Activated T-cell treated with anti-CD3 and anti-CD28 coated beads, Interleukin-2, amount 50 U/mL, for 72 hours (primary cell): Measurements from ENCODE around the gene SNRNP25. TPM values are rescaled to one million over a fixed set of nuclear protein-coding genes. Genes with fewer than 3 reads are reported as not detected.
"Not testable (repeated sequence)": the region's sequence is repeated elsewhere in the genome, so short reads cannot be mapped to it uniquely, and the experiment has no call there.

Experiments
- ATAC-seq, 2 donors: fragments of 150-1000 bp; cut with Tn5 transposase; replicated peaks in 1 of 2; 2 replicates each; pipeline ENCODE4 v1.10.0; 2021; ENCODE audit warnings: moderate library complexity in 2 of 2, mild to moderate bottlenecking in 1 of 2
- DNase-seq, 2 donors: peaks; one replicate each; pipeline ENCODE4 v3.0.0; 2021 to 2022; ENCODE audit warnings: mixed read lengths in 1 of 2
- H3K27ac Mint-ChIP-seq: one replicate; pipeline ENCODE4 v1.8.0; 2022; ENCODE audit warnings: mild to moderate bottlenecking, moderate library complexity, mixed read lengths
- H3K27me3 Mint-ChIP-seq: one replicate; pipeline ENCODE4 v1.8.0; 2022; ENCODE audit warnings: low read depth, mixed read lengths
- H3K36me3 Mint-ChIP-seq, 2 donors: one replicate each; pipeline ENCODE4 v1.8.0; 2022; ENCODE audit warnings: mixed read lengths in 2 of 2, mild to moderate bottlenecking in 1 of 2; ENCODE audit not compliant: insufficient read depth in 2 of 2
- H3K4me1 Mint-ChIP-seq: one replicate; pipeline ENCODE4 v1.8.0; 2022; ENCODE audit warnings: low read depth, mixed read lengths
- H3K4me3 Mint-ChIP-seq, 2 donors: one replicate each; pipeline ENCODE4 v1.8.0; 2022; ENCODE audit warnings: mild to moderate bottlenecking in 2 of 2, mixed read lengths in 2 of 2, moderate library complexity in 2 of 2
- H3K9me3 Mint-ChIP-seq, 2 donors: one replicate each; pipeline ENCODE4 v1.8.0; 2022; ENCODE audit warnings: mixed read lengths in 2 of 2
- total RNA-seq, 2 donors: library from RNA; stranded (reverse); gene quantifications; one replicate each; pipeline ENCODE4 v1.2.3, GENCODE V29; 2022

The SNRNP25 gene
- 10 to 100 TPM; 28.9 to 44.1 TPM for total RNA-seq

DNA sequence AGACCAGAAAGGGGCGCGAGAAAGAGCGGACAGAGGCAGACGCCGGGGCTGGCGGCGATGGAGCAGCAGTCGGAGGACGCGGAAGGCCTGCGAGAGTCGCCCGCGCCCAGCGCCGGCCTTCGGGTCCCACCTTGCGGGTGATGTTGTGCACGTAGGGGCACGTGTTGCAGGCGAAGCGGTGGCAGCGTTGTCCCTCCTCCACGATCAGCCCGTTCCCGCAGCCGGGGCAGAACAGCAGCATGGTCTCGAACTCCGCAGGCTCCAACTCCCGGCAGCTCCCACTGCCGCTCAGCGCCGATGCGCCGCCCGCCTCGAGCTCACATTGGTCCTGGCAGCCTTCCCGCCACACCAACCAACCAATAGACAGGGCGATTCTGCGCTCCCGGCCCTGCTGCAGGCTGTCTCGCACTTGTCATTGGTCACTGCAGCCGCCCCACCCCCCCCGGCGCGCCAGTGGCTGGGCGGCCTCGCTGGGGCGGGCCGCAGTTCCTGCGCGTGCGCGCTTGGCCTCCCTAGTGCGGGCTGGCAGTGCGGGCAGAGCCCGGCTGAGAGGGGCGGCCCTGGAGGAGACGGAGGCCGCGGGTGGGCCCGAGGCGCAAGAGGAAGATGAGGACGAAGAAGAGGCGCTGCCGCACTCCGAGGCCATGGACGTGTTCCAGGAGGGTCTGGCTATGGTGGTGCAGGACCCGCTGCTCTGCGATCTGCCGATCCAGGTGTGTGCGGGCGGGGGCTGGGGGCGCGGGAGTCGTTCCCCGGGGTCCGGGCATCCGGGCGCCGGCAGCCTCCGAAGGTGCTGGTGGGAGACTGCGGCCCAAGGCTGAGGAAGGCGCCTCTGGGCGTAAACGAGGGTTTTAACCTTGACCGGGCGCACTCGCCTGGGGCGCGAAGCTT is at the start of gene SNRNP25, which contains the start of gene POLR3K:
Gene SNRNP25 (plus strand): TSS at position 483 of the 891 bp plus-strand sequence. CDS start 189 bp downstream, at position 672.
Gene POLR3K (minus strand): TSS at position 263 of the 891 bp plus-strand sequence. CDS start 22 bp downstream, at position 241.
- Mint-ChIP-seq H3K27ac (peak within 1 kb of the TSS; percentile 74), H3K4me3 (peak within 1 kb of the TSS; percentile 95 to 100), H3K36me3 (peaks cover 13 to 34% of the 10 kb centered on the region in 2 donors), H3K9me3 (no peaks in the 10 kb centered on the region), H3K27me3 (no peaks in the 10 kb centered on the region), H3K4me1 (peaks cover 33% of the 10 kb centered on the region)
- ATAC-seq (peak; percentile 97), DNase-seq (peak; percentile 96 to 98)

- DNase-seq (no peak), ATAC-seq (peak; percentile 78 to 96)
- no peaks in the 10 kb centered on the region for H3K4me1 Mint-ChIP-seq
- no peaks in the 10 kb centered on the region for H3K36me3 Mint-ChIP-seq
- H3K27ac Mint-ChIP-seq, result no peak overlapping the region
- H3K27me3 Mint-ChIP-seq, result no peaks in the 10 kb centered on the region
- H3K9me3 Mint-ChIP-seq, result no peaks in the 10 kb centered on the region
- H3K4me3 Mint-ChIP-seq, result peak overlapping the region in 1 of 2 donors; percentile 65
Measured at GRCh38 chr16:9903-10665, 43.5 kb upstream of the SNRNP25 start.

DNA sequence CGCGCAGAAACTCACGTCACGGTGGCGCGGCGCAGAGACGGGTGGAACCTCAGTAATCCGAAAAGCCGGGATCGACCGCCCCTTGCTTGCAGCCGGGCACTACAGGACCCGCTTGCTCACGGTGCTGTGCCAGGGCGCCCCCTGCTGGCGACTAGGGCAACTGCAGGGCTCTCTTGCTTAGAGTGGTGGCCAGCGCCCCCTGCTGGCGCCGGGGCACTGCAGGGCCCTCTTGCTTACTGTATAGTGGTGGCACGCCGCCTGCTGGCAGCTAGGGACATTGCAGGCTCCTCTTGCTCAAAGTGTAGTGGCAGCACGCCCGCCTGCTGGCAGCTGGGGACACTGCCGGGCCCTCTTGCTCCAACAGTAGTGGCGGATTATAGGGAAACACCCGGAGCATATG is 42.9 kb upstream of the SNRNP25 start:
- not testable (repeated sequence) for H3K27ac Mint-ChIP-seq, H3K4me3 Mint-ChIP-seq, H3K27me3 Mint-ChIP-seq, H3K36me3 Mint-ChIP-seq, H3K4me1 Mint-ChIP-seq, H3K9me3 Mint-ChIP-seq
- ATAC-seq (peak in 1 of 2 donors; percentile 66), DNase-seq (peak; percentile 89 to 96)

GRCh38 chr16:17062-17765 is 36.4 kb upstream of the SNRNP25 start:
- not testable (repeated sequence) for ATAC-seq, H3K27ac Mint-ChIP-seq, H3K36me3 Mint-ChIP-seq, DNase-seq, H3K4me3 Mint-ChIP-seq, H3K9me3 Mint-ChIP-seq, H3K4me1 Mint-ChIP-seq, H3K27me3 Mint-ChIP-seq

DNA sequence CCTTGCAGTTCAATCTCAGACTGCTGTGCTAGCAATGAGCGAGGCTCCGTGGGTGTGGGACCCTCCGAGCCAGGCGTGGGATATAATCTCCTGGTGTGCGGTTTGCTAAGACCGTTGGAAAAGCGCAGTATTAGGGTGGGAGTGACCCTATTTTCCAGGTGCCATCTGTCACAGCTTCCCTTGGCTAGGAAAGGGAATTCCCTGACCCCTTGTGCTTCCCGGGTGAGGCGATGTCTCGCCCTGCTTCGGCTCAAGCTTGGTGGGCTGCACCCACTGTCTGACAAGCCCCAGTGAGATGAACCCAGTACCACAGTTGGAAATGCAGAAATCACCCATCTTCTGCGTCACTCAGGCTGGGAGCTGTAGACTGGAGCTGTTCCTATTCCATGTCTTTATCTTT is 32.7 kb upstream of the SNRNP25 start:
- H3K4me3 Mint-ChIP-seq, ATAC-seq, H3K27me3 Mint-ChIP-seq, DNase-seq, H3K27ac Mint-ChIP-seq, H3K36me3 Mint-ChIP-seq, H3K4me1 Mint-ChIP-seq, H3K9me3 Mint-ChIP-seq: not testable (repeated sequence)

- not testable (repeated sequence) for H3K27me3 Mint-ChIP-seq, DNase-seq, H3K4me1 Mint-ChIP-seq, H3K27ac Mint-ChIP-seq, H3K4me3 Mint-ChIP-seq, H3K9me3 Mint-ChIP-seq, H3K36me3 Mint-ChIP-seq, ATAC-seq
Measured at GRCh38 chr16:24151-24550, 29.5 kb upstream of the SNRNP25 start.

GRCh38 chr16:25926-26348 is 27.7 kb upstream of the SNRNP25 start:
- H3K27ac Mint-ChIP-seq, DNase-seq, H3K36me3 Mint-ChIP-seq, H3K4me1 Mint-ChIP-seq, H3K9me3 Mint-ChIP-seq, H3K27me3 Mint-ChIP-seq, H3K4me3 Mint-ChIP-seq: not testable (repeated sequence)
- peak; percentile 71 to 76 for ATAC-seq

DNA sequence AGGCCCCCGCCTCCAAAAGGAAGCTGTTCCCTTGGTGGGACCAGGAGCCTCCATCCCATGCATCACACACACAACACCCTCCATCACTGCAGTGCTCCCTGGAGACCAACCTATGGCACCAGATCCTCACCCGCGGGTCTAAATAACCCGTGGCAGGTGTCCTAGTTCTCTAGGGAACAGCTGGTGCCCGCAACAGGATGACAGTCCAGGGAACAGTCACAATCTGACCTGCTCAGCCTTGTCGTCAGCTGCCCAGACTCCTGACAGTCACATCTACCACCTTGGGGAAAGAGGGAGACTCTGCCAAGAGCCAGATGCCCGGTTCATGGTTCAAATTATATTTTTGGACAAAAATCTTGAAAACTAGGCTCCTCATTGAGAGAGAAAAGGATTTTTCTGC is 23.0 kb upstream of the SNRNP25 start:
- H3K4me3 Mint-ChIP-seq, H3K27me3 Mint-ChIP-seq, H3K9me3 Mint-ChIP-seq, H3K27ac Mint-ChIP-seq, H3K4me1 Mint-ChIP-seq, DNase-seq, H3K36me3 Mint-ChIP-seq, ATAC-seq: not testable (repeated sequence)

- H3K4me1 Mint-ChIP-seq, H3K9me3 Mint-ChIP-seq, H3K27me3 Mint-ChIP-seq, ATAC-seq, H3K4me3 Mint-ChIP-seq, H3K27ac Mint-ChIP-seq, H3K36me3 Mint-ChIP-seq, DNase-seq: not testable (repeated sequence)
Measured at GRCh38 chr16:33154-33876, 20.3 kb upstream of the SNRNP25 start.

- Mint-ChIP-seq H3K36me3 (no peaks in the 10 kb centered on the region), H3K4me1 (peaks cover 6% of the 10 kb centered on the region), H3K4me3 (no peak overlapping the region), H3K27ac (no peak overlapping the region), H3K9me3 (no peaks in the 10 kb centered on the region), H3K27me3 (no peaks in the 10 kb centered on the region)
- ATAC-seq, result no peak
- no peak for DNase-seq
Measured at GRCh38 chr16:33877-34647, 19.6 kb upstream of the SNRNP25 start.

DNA sequence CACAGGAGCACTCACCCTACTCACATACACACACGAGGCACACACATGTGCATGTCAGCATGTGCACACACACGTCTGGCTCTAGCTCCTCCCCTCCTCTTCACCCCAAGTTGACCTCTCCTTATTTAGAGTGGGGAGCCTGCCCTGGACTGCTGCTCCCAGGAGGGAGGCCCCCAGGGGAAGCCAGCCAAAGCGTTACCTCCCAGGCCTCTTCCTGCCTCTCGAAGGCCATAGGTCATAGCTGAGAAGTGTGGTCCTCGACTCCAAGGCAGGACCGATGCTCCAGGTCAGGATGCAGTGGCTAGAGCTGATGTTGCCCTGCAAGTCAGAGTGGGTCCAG is 19.0 kb upstream of the SNRNP25 start:
- H3K27me3 Mint-ChIP-seq, result no peaks in the 10 kb centered on the region
- H3K36me3 Mint-ChIP-seq, result no peaks in the 10 kb centered on the region
- no peak overlapping the region for H3K27ac Mint-ChIP-seq
- peaks cover 11% of the 10 kb centered on the region for H3K4me1 Mint-ChIP-seq
- H3K9me3 Mint-ChIP-seq, result no peaks in the 10 kb centered on the region
- DNase-seq, result no peak
- H3K4me3 Mint-ChIP-seq, result no peak overlapping the region
- no peak for ATAC-seq
